ENCODE data around the gene TMEM200A. TPM values are rescaled to one million over a fixed set of nuclear protein-coding genes. Genes with fewer than 3 reads are reported as not detected.

TMEM200A gene
- polyA plus RNA-seq, 12 donors = 13.3 to 25.6 (median 22.6) TPM; not detected in 1

- no peak for DNase-seq
Measured at GRCh38 chr6:130482645-130483390, 117.0 kb downstream of the TMEM200A start.

DNA sequence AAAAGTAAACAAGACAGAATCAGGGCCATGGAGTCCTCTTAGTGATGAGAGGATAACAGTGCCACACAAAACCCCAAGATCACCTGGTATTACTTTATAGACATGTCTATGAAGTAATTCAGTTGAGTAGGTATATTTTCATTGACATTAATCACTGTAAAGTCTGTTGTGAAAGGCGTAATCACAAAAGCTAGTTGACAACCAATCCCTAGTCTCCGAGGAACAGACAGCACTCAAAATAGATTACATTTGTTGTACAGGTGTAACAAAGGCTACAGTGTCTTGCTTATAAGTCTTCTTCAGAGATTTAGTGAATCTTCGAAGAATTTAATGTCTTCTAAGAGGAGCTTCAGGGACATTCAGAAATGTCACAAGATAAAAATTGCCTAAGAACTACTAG, 120.1 kb downstream of the TMEM200A start:
- no peak for DNase-seq

- no peak for DNase-seq
Measured at GRCh38 chr6:130486417-130486816, 120.6 kb downstream of the TMEM200A start.

GRCh38 chr6:130489514-130489913, 123.7 kb downstream of the TMEM200A start:
- no peak for DNase-seq

Other genes with a start within 250 kb of the TMEM200A start
- gene SAMD3, start 143.1 kb upstream of the TMEM200A start, polyA plus RNA-seq (ENCODE audit: insufficient read length in 12 of 12) = 1 to 10 TPM in 8 of 12 donors, under 1 TPM in 2, not detected in 2; 0.74 to 6.0 (median 1.6) TPM

Data from muscle of arm (tissue), 12 donors.